Left ventricle myocardium inferior (tissue), 1 donor: ENCODE measurements around the gene GTF3C1. TPM values are rescaled to one million over a fixed set of nuclear protein-coding genes. Genes with fewer than 3 reads are reported as not detected.

Experiments
- DNase-seq: peaks from one replicate; pipeline ENCODE4 v3.0.0-alpha.2; 2020
- H3K27ac ChIP-seq: fragments of 200-600 bp; replicated peaks from 2 replicates; pipeline ENCODE4 v1.8.0; 2021
- H3K27me3 ChIP-seq: fragments of 200-600 bp; 2 replicates; pipeline ENCODE4 v1.8.0; 2021; ENCODE audit warnings: low read depth
- H3K36me3 ChIP-seq: fragments of 200-600 bp; 2 replicates; pipeline ENCODE4 v1.8.0; 2021
- H3K4me1 ChIP-seq: fragments of 200-600 bp; 2 replicates; pipeline ENCODE4 v1.8.0; 2021
- H3K4me3 ChIP-seq: fragments of 200-600 bp; 2 replicates; pipeline ENCODE4 v1.8.0; 2021; ENCODE audit warnings: mild to moderate bottlenecking, moderate library complexity
- H3K9me3 ChIP-seq: fragments of 200-600 bp; replicated peaks from 2 replicates; pipeline ENCODE4 v1.8.0; 2021
- CTCF ChIP-seq: fragments of 200-600 bp; IDR thresholded peaks from 2 replicates; pipeline ENCODE4 v1.8.0; 2021; ENCODE audit warnings: antibody characterized with exemption, mild to moderate bottlenecking, borderline replicate concordance
- intact Hi-C: fragments of 100-400 bp; cut with micrococcal nuclease; formaldehyde crosslinking; loops from one replicate; pipeline ENCODE4 v1.11.0; 2022
- total RNA-seq: library from RNA; stranded (reverse); fragmentation: NEBNext Ultra II Directional; extraction: Animal tissue kit (Norgen Biotek cat#: 25700); gene quantifications from one replicate; pipeline ENCODE4 v1.2.1, GENCODE V29; 2021
- donor health status: DM: no; HTN: yes; CAD: no; lungs with severe emphysema.

The GTF3C1 gene
- total RNA-seq, 1 donor from 2014 or later: 46.9 TPM

GRCh38 chr16:27517664-27518063, 32.0 kb downstream of the GTF3C1 start:
- Histone ChIP-seq H3K36me3 (peaks cover 40% of the 10 kb centered on the region), H3K9me3 (no peaks in the 10 kb centered on the region), H3K27ac (peak overlapping the region; percentile 95), H3K4me3 (no peak overlapping the region), H3K27me3 (no peaks in the 10 kb centered on the region), H3K4me1 (peaks cover 76% of the 10 kb centered on the region)
- intact Hi-C loops: no loop called here
- DNase-seq: no peak
- TF ChIP-seq CTCF: no peak

GRCh38 chr16:27516365-27516764, 33.3 kb downstream of the GTF3C1 start:
- Histone ChIP-seq H3K27ac (peak overlapping the region; percentile 95), H3K4me1 (peaks cover 81% of the 10 kb centered on the region), H3K36me3 (peaks cover 45% of the 10 kb centered on the region), H3K9me3 (no peaks in the 10 kb centered on the region), H3K27me3 (no peaks in the 10 kb centered on the region), H3K4me3 (no peak overlapping the region)
- DNase-seq: no peak
- TF ChIP-seq CTCF: no peak
- intact Hi-C loops: no loop called here

- Histone ChIP-seq H3K36me3 (peaks cover 50% of the 10 kb centered on the region), H3K4me1 (peaks cover 81% of the 10 kb centered on the region), H3K27me3 (no peaks in the 10 kb centered on the region), H3K9me3 (no peaks in the 10 kb centered on the region), H3K4me3 (no peak overlapping the region), H3K27ac (peak overlapping the region; percentile 95)
- DNase-seq: no peak
- TF ChIP-seq CTCF: peak; percentile 67
- intact Hi-C loops: no loop called here
Measured at GRCh38 chr16:27515874-27516353, 33.8 kb downstream of the GTF3C1 start.

GRCh38 chr16:27514806-27515205, 34.9 kb downstream of the GTF3C1 start:
- Histone ChIP-seq H3K36me3 (peaks cover 61% of the 10 kb centered on the region), H3K9me3 (no peaks in the 10 kb centered on the region), H3K4me3 (no peak overlapping the region), H3K27ac (peak overlapping the region; percentile 95), H3K27me3 (no peaks in the 10 kb centered on the region), H3K4me1 (peaks cover 70% of the 10 kb centered on the region)
- DNase-seq: peak; percentile 47
- no peak for TF ChIP-seq CTCF
- intact Hi-C loops: no loop called here

GRCh38 chr16:27511657-27512448, 37.9 kb downstream of the GTF3C1 start:
- Histone ChIP-seq H3K4me3 (no peak overlapping the region), H3K27me3 (no peaks in the 10 kb centered on the region), H3K36me3 (peaks cover 69% of the 10 kb centered on the region), H3K27ac (peak overlapping the region; percentile 95), H3K4me1 (peaks cover 46% of the 10 kb centered on the region), H3K9me3 (no peaks in the 10 kb centered on the region)
- intact Hi-C loops: no loop called here
- TF ChIP-seq CTCF: peak; percentile 33
- peak; percentile 67 for DNase-seq
